Stomach smooth muscle (tissue), 2 donors: Measurements from ENCODE around the gene SLC22A12.

Source experiments
- H3K27ac ChIP-seq: one replicate; pipeline ENCODE4 v1.7.0; 2013; ENCODE audit warnings: mild to moderate bottlenecking, low read length, inconsistent platforms
- H3K27me3 ChIP-seq, 2 donors: one replicate each; pipeline ENCODE4 v1.7.0; 2013; ENCODE audit warnings: low read length in 2 of 2; ENCODE audit not compliant: insufficient read depth in 2 of 2, control insufficient read depth in 1 of 2
- H3K36me3 ChIP-seq, 2 donors: one replicate each; pipeline ENCODE4 v1.7.0; 2013; ENCODE audit warnings: low read length in 2 of 2; ENCODE audit not compliant: control insufficient read depth in 2 of 2, insufficient read depth in 2 of 2
- H3K4me1 ChIP-seq: one replicate; pipeline ENCODE4 v1.7.0; 2013; ENCODE audit warnings: low read length; ENCODE audit not compliant: control insufficient read depth, insufficient read depth
- H3K4me3 ChIP-seq, 2 donors: one replicate each; pipeline ENCODE4 v1.7.0; 2013; ENCODE audit warnings: low read length in 2 of 2
- H3K9ac ChIP-seq, 2 donors: one replicate each; pipeline ENCODE4 v1.7.0; 2013; ENCODE audit warnings: low read length in 2 of 2, mild to moderate bottlenecking in 1 of 2
- H3K9me3 ChIP-seq, 2 donors: one replicate each; pipeline ENCODE4 v1.7.0; 2013; ENCODE audit warnings: low read length in 2 of 2; ENCODE audit not compliant: control insufficient read depth in 2 of 2
- donor health status: healthy.
- donor health status: Pancreatic carcinoma.

The SLC22A12 gene

GRCh38 chr11:64564419-64564818 lies 26.6 kb upstream of the SLC22A12 start:
- Histone ChIP-seq H3K4me1 (peaks cover 3% of the 10 kb centered on the region), H3K36me3 (no peaks in the 10 kb centered on the region), H3K27me3 (peaks cover 0 to 3% of the 10 kb centered on the region in 2 donors), H3K27ac (no peak overlapping the region), H3K9me3 (no peaks in the 10 kb centered on the region), H3K4me3 (no peak overlapping the region), H3K9ac (no peak overlapping the region)

- Histone ChIP-seq H3K4me3 (no peak overlapping the region), H3K27ac (no peak overlapping the region), H3K27me3 (peaks cover 0 to 3% of the 10 kb centered on the region in 2 donors), H3K36me3 (no peaks in the 10 kb centered on the region), H3K4me1 (peaks cover 3% of the 10 kb centered on the region), H3K9me3 (no peaks in the 10 kb centered on the region), H3K9ac (no peak overlapping the region)
These were observed 25.8 kb upstream of the SLC22A12 start for GRCh38 chr11:64564947-64565889.

- H3K27me3 ChIP-seq, result no peaks in the 10 kb centered on the region
- H3K27ac ChIP-seq, result no peak overlapping the region
- no peak overlapping the region for H3K4me3 ChIP-seq
- H3K9ac ChIP-seq, result no peak overlapping the region
- peaks cover 3% of the 10 kb centered on the region for H3K4me1 ChIP-seq
- H3K9me3 ChIP-seq, result no peaks in the 10 kb centered on the region
- no peaks in the 10 kb centered on the region for H3K36me3 ChIP-seq
These were observed 24.7 kb upstream of the SLC22A12 start for GRCh38 chr11:64566042-64566914.

GRCh38 chr11:64566915-64567891 lies 23.8 kb upstream of the SLC22A12 start:
- Histone ChIP-seq H3K9ac (no peak overlapping the region), H3K4me3 (no peak overlapping the region), H3K36me3 (no peaks in the 10 kb centered on the region), H3K9me3 (no peaks in the 10 kb centered on the region), H3K27me3 (no peaks in the 10 kb centered on the region), H3K27ac (no peak overlapping the region), H3K4me1 (peaks cover 3% of the 10 kb centered on the region)

DNA sequence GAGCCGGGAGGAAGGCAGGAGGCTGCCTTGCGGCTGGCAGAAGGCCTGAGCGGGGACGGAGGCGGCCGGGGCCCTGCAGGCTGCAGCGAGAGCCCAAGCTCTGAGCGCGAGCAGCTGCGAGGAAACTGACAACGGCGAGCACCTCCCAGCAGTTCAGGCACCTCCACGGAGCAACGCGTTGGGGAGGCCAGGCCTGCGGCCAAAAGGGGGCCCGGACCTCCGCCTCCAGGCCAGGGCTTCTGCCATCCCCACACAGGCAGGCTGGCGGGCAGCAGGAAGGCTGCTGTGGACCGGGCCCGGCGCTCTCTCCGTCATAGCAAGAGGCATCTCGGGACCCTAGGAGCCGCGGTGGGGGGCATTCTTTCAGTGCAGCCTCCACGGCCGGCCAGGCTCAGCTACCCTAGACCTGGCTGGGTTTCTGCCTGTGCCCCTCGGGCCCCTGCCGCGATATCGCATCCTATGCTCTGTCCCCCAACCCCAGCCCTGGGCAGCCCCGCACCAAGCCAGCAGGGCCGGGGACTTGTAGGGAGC lies 22.9 kb upstream of the SLC22A12 start:
- no peaks in the 10 kb centered on the region for H3K27me3 ChIP-seq
- H3K9ac ChIP-seq, result no peak overlapping the region
- H3K4me1 ChIP-seq, result peaks cover 3% of the 10 kb centered on the region
- H3K27ac ChIP-seq, result no peak overlapping the region
- H3K4me3 ChIP-seq, result no peak overlapping the region
- no peaks in the 10 kb centered on the region for H3K9me3 ChIP-seq
- H3K36me3 ChIP-seq, result no peaks in the 10 kb centered on the region

DNA sequence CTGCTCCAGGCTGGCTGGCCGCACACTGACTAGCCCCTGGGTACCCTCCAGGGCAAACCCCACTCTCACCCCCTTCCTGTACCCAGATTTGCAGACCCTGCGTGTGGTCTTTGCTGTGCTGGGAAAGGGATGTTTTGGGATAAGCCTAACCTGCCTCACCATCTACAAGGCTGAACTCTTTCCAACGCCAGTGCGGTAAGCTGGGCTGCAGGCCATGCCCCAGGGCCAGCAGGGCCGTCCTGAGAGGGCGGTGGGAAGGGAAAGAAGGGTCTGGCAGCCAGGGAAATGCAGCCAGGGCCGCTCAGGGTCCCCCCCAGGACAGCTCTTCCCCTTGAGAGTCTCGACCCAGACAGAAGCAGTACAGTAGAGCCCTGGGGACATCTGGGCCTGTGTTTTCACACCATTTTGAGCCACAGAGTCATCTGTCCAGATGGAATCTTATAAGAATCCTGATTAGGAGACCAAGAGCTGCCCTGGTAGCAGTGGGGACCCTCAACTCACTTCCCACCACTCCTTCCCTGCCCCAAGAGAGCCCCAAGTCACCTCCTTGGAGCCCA lies 22.4 kb upstream of the SLC22A12 start:
- H3K4me3 ChIP-seq, result no peak overlapping the region
- H3K9me3 ChIP-seq, result no peaks in the 10 kb centered on the region
- no peak overlapping the region for H3K27ac ChIP-seq
- no peaks in the 10 kb centered on the region for H3K36me3 ChIP-seq
- no peaks in the 10 kb centered on the region for H3K27me3 ChIP-seq
- H3K4me1 ChIP-seq, result peaks cover 3% of the 10 kb centered on the region
- no peak overlapping the region for H3K9ac ChIP-seq

DNA sequence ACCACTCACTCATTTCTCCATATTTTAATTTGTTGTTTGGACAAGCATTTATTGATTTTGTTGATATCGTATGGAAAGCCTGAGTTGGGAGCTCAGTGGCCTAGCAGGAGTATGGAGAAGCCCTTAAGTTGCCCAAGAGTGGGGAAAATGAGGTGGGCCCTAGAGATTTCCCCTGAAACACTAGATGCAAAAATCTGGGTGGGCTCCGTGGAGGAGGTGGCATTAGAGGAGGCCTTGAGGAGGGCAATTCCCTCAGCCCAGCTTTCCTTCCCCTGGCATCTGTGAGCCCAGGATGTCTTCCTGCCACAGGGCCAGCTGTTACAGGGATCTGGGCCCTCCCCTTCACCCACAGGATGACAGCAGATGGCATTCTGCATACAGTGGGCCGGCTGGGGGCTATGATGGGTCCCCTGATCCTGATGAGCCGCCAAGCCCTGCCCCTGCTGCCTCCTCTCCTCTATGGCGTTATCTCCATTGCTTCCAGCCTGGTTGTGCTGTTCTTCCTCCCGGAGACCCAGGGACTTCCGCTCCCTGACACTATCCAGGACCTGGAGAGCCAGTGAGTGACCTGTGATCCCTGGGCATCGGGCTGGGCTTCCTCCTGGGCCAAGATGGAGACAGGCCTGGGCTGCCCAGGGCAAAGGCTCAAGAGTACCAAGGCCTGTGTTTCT lies 21.6 kb upstream of the SLC22A12 start:
- peaks cover 3% of the 10 kb centered on the region for H3K4me1 ChIP-seq
- no peak overlapping the region for H3K4me3 ChIP-seq
- no peaks in the 10 kb centered on the region for H3K27me3 ChIP-seq
- H3K27ac ChIP-seq, result no peak overlapping the region
- H3K9ac ChIP-seq, result no peak overlapping the region
- no peaks in the 10 kb centered on the region for H3K9me3 ChIP-seq
- H3K36me3 ChIP-seq, result no peaks in the 10 kb centered on the region

DNA sequence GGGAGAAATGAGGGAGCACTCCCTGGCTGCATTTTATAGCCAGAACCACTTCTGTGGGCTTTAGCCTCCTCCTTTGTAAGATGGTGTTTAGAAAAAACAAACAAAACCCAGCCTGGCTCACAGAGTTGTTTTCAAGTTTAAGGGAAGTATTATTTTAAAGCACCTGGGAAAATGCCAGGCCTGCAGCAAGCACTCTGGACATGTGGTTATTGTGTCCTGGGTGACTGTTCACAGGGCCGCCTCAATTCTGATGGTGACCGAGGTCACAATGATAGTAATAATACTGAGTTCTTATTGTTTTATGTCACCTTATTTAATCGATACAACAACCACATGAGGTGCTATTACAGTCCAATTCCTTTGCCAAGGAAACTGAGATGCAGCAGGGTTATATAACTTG lies 20.7 kb upstream of the SLC22A12 start:
- peaks cover 3% of the 10 kb centered on the region for H3K4me1 ChIP-seq
- no peaks in the 10 kb centered on the region for H3K9me3 ChIP-seq
- no peak overlapping the region for H3K4me3 ChIP-seq
- no peak overlapping the region for H3K27ac ChIP-seq
- H3K36me3 ChIP-seq, result no peaks in the 10 kb centered on the region
- no peak overlapping the region for H3K9ac ChIP-seq
- no peaks in the 10 kb centered on the region for H3K27me3 ChIP-seq

GRCh38 chr11:64571050-64571409 lies 20.0 kb upstream of the SLC22A12 start:
- Histone ChIP-seq H3K4me3 (no peak overlapping the region), H3K9ac (no peak overlapping the region), H3K36me3 (no peaks in the 10 kb centered on the region), H3K27ac (no peak overlapping the region), H3K27me3 (no peaks in the 10 kb centered on the region), H3K4me1 (peaks cover 3% of the 10 kb centered on the region), H3K9me3 (no peaks in the 10 kb centered on the region)
